GM18951 (cell line): ENCODE results near the gene CHRDL2.

ENCODE experiments used
- POLR2A ChIP-seq: IDR thresholded peaks from 4 replicates; pipeline ENCODE4 v1.6.1; 2011; ENCODE audit warnings: mild to moderate bottlenecking; ENCODE audit not compliant: insufficient read length, insufficient read depth; ENCODE audit errors: extremely low read depth
- in situ Hi-C: fragments of 300-500 bp; cut with MboI; formaldehyde crosslinking; loops from one replicate; pipeline ENCODE4 v1.12.0; 2022; ENCODE audit warnings: low sequenced_read_pairs, mixed read lengths, inconsistent platforms; ENCODE audit not compliant: unreplicated experiment

Gene CHRDL2

DNA sequence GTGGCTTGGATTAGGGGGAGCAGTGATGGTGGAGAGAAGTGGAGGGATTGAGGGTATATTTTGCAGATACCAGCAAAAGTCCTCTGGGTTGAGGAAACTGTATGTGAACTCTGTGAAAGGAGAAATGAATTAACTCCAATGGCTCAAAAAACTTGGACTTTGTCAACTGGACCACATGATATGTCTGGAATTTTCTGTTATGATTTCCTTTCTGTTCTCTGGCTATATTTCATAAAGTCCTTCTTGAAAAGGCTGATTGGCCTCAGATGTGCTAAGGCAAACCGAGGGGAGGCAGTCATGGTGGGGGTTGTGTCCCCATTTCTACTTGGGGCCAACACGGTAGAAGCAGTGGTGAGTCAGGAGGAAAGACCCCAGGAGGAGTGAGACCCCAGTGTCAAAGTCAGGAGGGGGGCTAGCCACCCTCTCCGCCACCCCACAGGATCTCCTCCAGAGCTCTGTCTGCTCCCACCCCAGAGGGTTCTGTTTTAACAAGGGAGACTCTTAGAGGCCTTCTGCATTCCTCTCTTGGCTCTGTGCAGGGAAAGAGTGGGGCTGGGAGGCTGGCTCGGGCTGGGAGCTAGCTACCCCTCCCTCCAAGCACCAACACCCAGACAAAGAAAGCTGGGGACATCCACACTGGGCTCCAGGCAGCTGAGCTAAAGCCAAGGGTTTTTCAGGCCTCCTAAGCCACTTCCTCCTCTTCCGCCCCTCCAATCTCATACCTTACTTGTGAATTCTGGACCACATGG is 13.8 kb downstream of the CHRDL2 start:
- in situ Hi-C loops, result no loop called here
- no peak for TF ChIP-seq POLR2A

DNA sequence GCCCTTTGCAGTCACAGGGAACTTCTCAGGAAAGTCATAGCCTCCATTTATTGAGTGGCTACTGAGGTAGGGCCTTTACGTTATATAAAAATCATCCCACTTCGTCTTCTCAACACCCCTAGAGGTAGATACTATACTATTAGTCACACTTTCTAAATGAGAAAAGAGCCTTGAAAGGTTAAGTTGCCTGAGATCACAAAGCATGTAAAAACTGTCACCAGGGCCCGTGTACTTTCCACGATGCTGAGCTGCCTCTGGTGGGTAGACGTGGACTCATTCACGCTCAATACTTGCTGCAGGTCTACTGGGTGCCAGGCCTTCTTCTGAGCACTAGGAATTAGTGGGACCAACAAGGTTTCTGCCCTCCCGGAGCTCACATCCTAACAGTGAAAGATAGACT is 16.3 kb downstream of the CHRDL2 start:
- in situ Hi-C loops, result no loop called here
- no peak for TF ChIP-seq POLR2A

DNA sequence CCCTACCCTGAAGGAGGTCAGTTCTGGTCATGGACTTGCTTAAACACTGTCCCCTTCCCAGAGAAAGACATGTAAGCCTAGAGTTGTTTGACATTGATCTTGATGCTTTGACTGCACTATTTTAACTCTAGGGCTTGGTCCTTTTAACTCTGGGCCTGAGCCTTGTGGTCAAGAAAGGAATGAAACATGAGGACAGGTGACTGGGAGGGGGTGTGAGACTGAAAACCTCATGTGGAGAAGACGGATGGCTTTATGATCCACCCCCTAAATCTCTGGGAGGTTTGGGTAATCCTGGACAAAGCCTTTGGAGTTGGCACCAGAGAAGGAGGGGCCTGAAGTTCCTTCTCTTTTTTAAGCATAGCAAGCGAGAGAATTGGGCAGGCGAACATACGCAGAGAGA is 17.5 kb downstream of the CHRDL2 start:
- no peak for TF ChIP-seq POLR2A
- in situ Hi-C loops, result no loop called here

DNA sequence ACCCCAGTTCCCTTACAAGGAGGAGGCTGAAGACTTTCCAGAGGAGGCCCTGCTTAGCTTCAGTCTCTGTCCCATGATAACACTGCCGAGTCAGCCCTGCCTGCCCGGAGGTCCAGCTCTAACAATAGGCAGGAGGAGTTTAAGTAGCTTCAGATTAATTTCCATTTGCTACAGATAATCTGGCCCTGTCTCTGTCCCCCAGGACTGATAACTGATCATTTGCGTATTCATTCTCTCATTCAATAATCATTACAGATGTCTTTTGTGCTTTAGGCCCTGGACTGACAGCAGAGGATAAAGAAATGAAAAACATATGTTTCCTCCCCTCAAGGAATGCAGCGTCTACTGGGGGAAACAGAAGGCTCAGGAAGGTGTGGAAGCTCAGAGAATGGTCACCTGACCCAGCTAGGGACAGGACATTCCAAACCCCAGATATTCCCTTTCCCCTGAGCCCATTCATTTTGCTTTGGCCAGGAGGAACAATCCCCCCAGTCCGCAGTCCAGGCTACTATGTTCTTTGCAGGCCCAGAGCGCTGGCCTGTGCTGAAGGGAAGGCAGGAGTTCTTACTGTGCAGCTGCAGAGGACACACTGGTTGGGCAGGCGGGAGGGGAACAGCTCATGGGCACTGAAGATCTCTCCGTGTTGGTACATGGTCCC is 20.8 kb downstream of the CHRDL2 start:
- in situ Hi-C loops, result no loop called here

DNA sequence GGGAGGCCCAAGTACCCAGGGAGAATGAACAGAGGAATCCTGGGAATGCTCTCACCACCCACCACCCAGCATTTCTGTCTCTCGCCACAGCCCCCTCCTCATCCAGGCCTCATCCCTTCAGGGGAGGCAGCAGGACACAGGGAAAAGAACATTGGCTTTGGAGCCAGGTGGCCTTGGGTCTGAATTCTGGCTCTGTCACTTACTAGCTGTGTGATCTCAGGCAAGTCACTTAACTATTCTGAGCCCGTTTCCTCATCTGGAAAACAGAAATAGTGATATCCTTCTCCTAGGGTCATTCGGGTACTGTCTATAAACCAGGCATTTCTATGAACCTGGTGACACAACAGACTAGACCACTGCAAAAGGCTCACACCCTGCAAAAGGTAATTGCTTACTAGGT is 22.1 kb downstream of the CHRDL2 start:
- no peak for TF ChIP-seq POLR2A
- in situ Hi-C loops, result no loop called here

More for the DNA sequence above, 20.8 kb downstream of the CHRDL2 start:
- no peak for TF ChIP-seq POLR2A

DNA sequence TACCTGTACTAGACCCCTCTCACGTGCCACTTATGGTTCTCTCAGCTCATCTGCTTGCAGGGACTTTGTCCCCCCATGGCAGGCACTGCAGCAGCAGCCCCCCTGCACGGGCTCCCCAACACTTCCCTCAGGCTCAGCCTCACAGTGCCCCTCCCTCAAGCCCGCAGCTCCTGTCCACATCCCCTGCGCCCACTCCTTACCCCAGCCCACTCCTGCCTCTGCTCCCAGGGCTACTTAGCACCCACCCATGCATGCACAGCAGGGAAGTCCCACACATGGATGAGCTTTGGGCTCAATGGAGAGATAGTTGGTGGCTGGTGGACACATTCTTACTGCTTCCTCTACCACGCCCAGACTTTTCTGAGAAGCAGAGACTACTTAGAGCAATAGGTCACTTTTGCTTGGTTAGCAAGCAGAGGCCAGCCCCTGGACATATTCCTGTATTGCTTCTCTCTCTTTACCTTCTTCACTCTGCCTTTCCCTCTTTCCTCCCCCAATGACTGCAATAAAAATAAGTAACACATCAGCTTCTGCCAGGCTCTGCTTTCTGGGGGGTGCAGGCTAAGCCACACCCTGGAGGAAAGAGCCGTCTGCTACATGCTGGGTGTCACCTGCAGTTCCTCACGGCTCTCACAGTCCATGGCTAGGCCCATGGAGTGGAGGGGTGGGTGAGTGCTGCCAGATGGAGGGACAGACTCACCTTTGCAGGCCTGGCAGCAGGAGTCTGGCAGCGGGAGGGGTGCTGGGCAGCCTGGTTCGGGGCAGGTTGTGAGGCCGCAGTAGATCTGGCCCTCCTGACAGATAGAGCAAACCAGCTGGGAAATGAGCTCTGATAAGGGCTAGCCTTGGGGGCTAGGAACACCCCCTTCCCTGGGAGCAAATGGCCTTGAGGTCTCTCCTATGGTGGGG is 23.4 kb downstream of the CHRDL2 start:
- in situ Hi-C loops, result no loop called here
- TF ChIP-seq POLR2A, result no peak

DNA sequence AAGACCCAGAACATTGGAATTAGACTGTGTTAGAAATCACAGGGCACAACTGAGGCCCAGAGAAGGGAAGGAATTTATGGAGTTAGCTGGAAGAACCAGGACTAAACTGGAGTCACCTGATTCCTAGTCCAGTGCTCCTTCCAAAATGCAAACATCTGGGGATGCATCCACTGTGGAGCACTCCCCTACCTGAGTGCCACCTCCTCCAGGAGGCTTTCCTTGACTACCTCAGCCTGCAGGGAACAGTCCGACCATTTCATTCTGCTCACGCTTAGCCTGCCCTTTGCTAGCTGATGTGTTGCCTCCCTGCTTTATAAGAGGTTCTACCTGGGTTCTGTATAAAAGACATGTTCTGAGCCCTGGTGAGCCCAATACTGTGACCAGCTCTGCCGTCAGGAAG is 24.0 kb downstream of the CHRDL2 start:
- TF ChIP-seq POLR2A, result no peak
- in situ Hi-C loops, result no loop called here

DNA sequence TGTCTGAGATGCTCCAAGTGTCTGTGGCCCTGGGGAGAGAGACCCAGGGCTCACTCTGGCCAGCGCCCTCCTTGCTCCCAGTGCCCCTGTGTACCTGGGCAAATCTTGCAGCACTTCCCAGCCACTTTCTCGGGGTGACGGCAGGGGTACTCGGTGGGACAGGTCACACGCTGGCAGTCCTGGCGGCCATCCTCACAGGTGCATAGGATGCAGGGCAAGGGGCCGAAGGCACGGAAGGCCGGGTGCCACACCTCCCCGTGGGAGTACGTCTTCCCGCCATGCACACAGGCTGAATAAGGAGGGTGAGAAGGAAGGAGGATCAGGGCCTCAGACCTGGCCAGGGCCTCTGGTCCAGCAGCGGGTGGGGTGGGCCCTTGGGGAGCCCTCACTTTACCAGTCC is 28.0 kb downstream of the CHRDL2 start:
- in situ Hi-C loops, result no loop called here

DNA sequence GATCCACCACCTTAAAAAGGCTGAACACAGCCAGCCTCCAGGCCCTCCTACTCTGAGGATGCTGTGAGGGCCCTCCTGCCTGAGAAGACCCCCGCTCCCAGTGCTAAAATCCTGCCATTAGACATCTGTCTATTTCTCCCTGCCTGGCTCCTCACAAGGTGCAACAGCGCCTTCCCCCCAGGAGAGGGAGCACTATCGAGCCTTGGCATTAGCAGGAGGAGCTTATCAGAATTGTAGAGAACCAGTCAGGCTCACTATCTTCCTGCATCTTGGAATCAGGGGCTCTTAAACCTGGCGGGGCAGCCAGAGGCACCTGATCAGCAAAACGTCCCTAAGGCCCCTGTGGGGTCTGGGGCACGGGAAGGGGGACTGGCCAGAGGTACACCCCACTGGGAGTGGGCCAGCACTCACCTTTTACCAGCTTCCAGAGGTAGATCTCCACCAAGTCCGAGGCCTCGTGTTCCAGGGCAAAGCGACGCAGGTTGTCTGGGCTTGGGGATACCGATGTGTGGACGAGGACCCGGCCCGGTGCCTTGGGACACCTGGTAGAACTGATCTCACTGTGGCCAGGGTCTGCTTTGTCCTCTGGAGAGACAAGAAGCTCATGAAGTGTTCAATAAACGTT is 28.7 kb downstream of the CHRDL2 start:
- no peak for TF ChIP-seq POLR2A
- in situ Hi-C loops, result no loop called here

More for the DNA sequence above, 28.0 kb downstream of the CHRDL2 start:
- no peak for TF ChIP-seq POLR2A

DNA sequence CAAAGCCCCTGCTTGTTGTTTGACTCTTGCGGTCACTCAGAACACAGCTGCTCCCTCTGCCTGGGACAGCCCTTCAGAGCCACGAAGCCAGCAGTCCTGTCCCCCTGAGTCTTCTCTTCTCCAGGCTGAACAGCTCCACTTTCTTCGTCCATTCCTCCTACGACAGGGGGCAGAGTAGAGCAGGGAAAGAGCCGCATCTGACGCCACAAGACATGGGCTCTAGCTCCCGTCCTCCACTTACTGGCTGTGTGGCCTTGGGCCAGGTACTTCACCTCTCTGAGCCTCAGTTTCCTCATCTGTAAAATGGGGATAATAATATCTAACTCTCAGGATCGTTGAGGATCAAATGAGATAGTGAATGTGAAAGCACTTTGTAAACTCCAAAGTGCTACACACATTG is 29.9 kb downstream of the CHRDL2 start:
- TF ChIP-seq POLR2A, result no peak

DNA sequence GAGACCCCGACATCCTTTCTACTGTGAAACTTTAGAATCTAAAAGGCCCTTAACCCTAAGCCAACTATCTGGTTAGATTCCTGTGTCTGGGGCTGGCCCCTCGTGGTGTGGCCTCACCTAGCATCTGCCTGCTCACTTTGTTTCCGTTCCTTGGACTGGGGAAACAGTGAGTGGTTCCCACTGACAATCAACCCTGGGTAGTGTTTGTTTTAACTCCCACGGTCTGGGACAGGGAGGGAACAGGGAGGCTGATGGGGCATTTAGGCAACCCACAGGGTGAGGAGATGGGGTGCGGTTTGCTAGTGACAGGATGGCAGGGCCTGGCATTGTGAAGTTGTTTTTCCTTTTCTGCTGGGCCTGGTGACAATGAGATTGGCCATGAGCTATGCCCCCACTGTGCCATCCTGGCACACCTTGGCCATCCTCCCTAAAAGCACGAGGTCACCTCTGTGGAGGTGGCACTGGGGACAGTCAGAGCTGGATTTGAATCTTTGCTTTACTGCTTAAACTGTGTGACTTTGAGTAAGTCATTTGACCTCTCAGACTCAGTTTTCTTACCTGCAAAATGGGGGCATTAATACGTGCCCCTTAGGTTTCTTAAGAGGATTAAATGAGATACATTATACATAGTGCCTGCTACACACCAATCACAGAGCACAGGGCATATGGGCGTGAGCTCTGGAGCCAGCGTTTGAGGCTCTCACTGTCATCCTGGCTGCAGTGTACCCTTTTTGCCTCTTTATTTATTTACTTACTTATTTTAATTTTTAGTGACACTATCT is 31.4 kb downstream of the CHRDL2 start:
- TF ChIP-seq POLR2A, result no peak
- in situ Hi-C loops, result no loop called here

More for the DNA sequence above, 29.9 kb downstream of the CHRDL2 start:
- in situ Hi-C loops, result no loop called here

DNA sequence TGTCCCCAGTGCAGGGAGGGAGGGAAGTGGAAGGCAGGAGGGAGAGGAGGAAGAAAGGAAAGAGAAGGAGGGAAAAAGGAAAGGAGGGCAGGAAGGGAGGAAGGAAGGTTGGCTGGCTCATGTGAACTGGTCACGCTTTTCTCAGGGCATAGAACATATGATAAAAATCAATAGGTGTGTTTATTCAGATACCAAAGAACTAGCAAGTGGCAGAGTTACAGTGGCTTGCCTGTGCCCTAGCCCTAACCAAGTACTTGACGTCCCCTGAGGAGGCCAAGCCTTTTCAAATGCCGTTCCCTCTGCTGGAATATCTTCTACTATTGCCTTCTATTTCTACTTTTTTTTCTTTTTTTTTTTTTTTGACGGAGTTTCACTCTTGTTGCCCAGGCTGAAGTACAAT is 33.5 kb downstream of the CHRDL2 start:
- in situ Hi-C loops, result no loop called here

DNA sequence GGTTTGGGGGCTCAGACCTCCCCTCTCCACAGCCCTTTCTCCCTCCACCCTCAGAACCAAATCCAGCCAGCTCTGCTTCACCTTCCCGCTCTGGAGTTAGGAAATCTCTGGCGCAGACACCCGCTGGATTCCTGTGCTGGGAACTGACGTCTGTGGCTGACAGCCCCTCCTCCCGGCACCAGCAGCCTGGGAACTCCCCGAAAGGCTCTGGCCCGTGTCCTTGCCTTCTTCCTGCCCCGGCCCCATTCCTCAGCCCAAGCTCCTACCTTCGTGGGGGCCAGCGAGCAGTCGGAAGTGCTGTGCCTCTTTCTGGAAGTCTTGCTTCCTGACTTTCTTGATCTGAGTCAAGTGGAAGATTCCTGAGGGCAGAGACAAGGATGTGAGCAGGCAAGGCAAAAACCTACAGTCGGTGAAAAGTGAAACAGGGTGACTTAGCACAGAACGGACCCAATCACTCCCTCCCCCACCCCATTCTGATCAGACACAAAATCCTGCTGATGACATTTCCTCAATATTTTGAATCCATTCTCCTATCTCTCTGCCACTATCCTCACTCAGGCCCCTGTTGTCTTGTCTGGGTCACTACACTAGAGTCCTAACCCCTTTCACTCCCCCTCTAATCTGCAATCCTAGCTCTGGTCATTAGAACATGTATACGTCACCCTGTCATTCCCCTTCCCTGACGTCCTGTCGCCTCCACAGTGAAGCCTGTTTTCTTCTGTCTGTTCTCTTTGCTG is 34.1 kb downstream of the CHRDL2 start:
- TF ChIP-seq POLR2A, result no peak
- in situ Hi-C loops, result no loop called here

More for the DNA sequence above, 33.5 kb downstream of the CHRDL2 start:
- TF ChIP-seq POLR2A, result no peak
